ENCODE data around the gene SEMA5A.
"Not testable (repeated sequence)": the region's sequence is repeated elsewhere in the genome, so short reads cannot be mapped to it uniquely, and the experiment has no call there.

Gene SEMA5A

DNA sequence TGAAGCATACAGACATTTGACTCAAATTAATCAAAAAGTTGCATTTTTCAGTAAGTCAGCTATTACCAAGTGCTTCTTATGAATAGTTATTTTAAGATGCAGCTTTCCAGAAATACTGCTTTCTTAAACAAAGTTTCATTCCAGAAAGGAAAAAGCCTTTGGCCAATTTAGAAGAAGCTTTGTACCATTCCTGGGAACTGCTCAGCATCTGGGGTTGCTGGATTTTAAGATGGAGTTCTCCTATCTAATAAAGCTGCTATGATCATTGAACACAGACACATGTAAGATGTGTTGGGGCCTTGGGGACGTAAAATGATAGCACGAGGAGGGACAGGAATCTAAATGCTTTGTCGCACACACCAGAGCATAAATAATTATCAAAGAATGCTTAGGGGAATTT, 130.8 kb downstream of the SEMA5A start:
- no peaks in the 10 kb centered on the region for H3K36me3 ChIP-seq (ENCODE audit: insufficient read depth, insufficient read length, low read length)
- no peak overlapping the region for H3K4me3 ChIP-seq (ENCODE audit: insufficient read length, low read depth)
- no peak overlapping the region for H3K9ac ChIP-seq (ENCODE audit: insufficient read length, low read depth)
- TF ChIP-seq ZNF274 (IDR thresholded peaks at IDR 0.05; ENCODE audit: low read depth, low read length), result no peak
- no peak for TF ChIP-seq YY1 (IDR thresholded peaks at IDR 0.05; ENCODE audit: insufficient read depth, insufficient read length)
- TF ChIP-seq SUZ12 (IDR thresholded peaks at IDR 0.05; ENCODE audit: extremely low read depth, insufficient read depth, insufficient read length), result no peak
- H3K9me3 ChIP-seq (ENCODE audit: insufficient read depth, low read length), result no peaks in the 10 kb centered on the region
- H3K4me1 ChIP-seq (ENCODE audit: insufficient read depth, insufficient read length), result no peaks in the 10 kb centered on the region
- DNase-seq (ENCODE audit: low read depth, low spot score), result no peak
- no peaks in the 10 kb centered on the region for H3K27me3 ChIP-seq (ENCODE audit: insufficient read depth, insufficient read length)

DNA sequence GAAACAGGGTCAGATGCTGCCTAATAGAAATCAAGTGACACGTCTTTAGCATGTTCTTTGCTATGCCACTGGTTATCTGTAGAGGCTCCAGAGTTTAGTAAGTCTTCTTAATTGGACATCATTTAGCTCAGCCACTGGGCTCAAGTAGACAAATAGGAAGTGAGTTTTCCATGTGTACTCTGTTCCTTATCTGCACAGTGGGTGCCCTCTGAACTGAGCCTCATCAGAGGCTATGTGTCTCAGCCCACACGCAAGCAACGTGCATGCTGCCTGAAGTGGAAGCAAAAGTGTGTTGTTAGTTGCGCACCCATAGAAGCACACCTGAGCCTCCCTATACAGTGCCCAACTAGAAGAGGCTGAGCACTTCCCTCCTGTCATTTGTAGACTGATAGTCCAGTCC, 134.7 kb downstream of the SEMA5A start:
- TF ChIP-seq ZNF274 (IDR thresholded peaks at IDR 0.05; ENCODE audit: low read depth, low read length), result no peak
- no peak for TF ChIP-seq SUZ12 (IDR thresholded peaks at IDR 0.05; ENCODE audit: extremely low read depth, insufficient read depth, insufficient read length)
- no peak for TF ChIP-seq YY1 (IDR thresholded peaks at IDR 0.05; ENCODE audit: insufficient read depth, insufficient read length)
- no peak overlapping the region for H3K4me3 ChIP-seq (ENCODE audit: insufficient read length, low read depth)
- no peak for DNase-seq (ENCODE audit: low read depth, low spot score)
- H3K4me1 ChIP-seq (ENCODE audit: insufficient read depth, insufficient read length), result no peaks in the 10 kb centered on the region
- H3K36me3 ChIP-seq (ENCODE audit: insufficient read depth, insufficient read length, low read length), result no peaks in the 10 kb centered on the region
- H3K9me3 ChIP-seq (ENCODE audit: insufficient read depth, low read length), result no peaks in the 10 kb centered on the region
- no peak overlapping the region for H3K9ac ChIP-seq (ENCODE audit: insufficient read length, low read depth)
- no peaks in the 10 kb centered on the region for H3K27me3 ChIP-seq (ENCODE audit: insufficient read depth, insufficient read length)

DNA sequence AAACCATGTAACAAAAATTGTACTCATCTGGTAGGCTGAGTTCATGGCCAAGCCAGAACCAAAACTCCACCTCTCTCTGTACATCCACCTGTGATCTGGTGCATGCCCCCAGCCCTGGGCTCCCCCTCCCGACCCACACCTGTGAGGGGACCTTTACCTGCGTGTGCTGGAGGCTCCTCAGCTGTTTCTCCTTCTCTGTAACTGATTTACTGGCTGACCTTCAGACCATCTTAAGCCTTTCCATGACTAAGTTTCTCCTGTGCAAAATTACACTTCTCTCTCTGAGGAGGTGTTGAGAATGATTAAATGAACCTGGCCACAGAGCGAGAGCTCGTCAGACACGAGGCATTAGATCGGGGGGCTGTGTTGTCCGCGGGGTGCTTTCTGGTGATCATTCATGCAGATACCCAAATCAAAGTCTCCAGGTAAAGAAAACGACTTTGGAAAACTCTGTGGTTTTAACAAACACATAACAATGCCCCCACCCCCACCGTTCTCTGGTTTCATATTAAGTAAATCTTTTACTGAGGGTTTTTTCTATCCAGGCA, 136.4 kb downstream of the SEMA5A start:
- no peak for DNase-seq (ENCODE audit: low read depth, low spot score)
- TF ChIP-seq SUZ12 (IDR thresholded peaks at IDR 0.05; ENCODE audit: extremely low read depth, insufficient read depth, insufficient read length), result no peak
- TF ChIP-seq YY1 (IDR thresholded peaks at IDR 0.05; ENCODE audit: insufficient read depth, insufficient read length), result no peak
- TF ChIP-seq ZNF274 (IDR thresholded peaks at IDR 0.05; ENCODE audit: low read depth, low read length), result no peak
- no peaks in the 10 kb centered on the region for H3K27me3 ChIP-seq (ENCODE audit: insufficient read depth, insufficient read length)
- no peak overlapping the region for H3K4me3 ChIP-seq (ENCODE audit: insufficient read length, low read depth)
- H3K36me3 ChIP-seq (ENCODE audit: insufficient read depth, insufficient read length, low read length), result no peaks in the 10 kb centered on the region
- H3K4me1 ChIP-seq (ENCODE audit: insufficient read depth, insufficient read length), result no peaks in the 10 kb centered on the region
- H3K9ac ChIP-seq (ENCODE audit: insufficient read length, low read depth), result no peak overlapping the region
- H3K9me3 ChIP-seq (ENCODE audit: insufficient read depth, low read length), result no peaks in the 10 kb centered on the region

DNA sequence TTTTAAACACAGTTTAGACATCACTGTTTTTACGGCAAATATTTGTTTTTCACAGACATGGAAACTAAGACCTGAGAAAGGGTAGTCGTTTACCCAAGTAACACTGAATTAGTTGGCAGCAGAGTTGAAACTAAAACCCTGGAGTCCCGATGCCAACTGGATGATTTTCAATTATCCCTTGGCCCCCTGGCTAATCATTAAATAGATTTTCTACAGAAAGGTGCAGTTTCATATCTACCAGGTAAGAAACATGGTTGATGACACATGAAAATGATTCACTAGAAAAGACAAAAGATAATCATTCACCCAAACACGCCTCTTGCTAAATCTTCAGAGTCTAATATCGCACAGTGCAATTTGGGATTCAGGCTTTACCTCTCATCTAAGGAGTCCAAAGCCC, 136.9 kb downstream of the SEMA5A start:
- H3K4me3 ChIP-seq (ENCODE audit: insufficient read length, low read depth), result no peak overlapping the region
- H3K9me3 ChIP-seq (ENCODE audit: insufficient read depth, low read length), result no peaks in the 10 kb centered on the region
- H3K4me1 ChIP-seq (ENCODE audit: insufficient read depth, insufficient read length), result no peaks in the 10 kb centered on the region
- H3K36me3 ChIP-seq (ENCODE audit: insufficient read depth, insufficient read length, low read length), result no peaks in the 10 kb centered on the region
- no peak for DNase-seq (ENCODE audit: low read depth, low spot score)
- H3K27me3 ChIP-seq (ENCODE audit: insufficient read depth, insufficient read length), result no peaks in the 10 kb centered on the region
- no peak overlapping the region for H3K9ac ChIP-seq (ENCODE audit: insufficient read length, low read depth)
- TF ChIP-seq ZNF274 (IDR thresholded peaks at IDR 0.05; ENCODE audit: low read depth, low read length), result no peak
- no peak for TF ChIP-seq SUZ12 (IDR thresholded peaks at IDR 0.05; ENCODE audit: extremely low read depth, insufficient read depth, insufficient read length)
- TF ChIP-seq YY1 (IDR thresholded peaks at IDR 0.05; ENCODE audit: insufficient read depth, insufficient read length), result no peak

DNA sequence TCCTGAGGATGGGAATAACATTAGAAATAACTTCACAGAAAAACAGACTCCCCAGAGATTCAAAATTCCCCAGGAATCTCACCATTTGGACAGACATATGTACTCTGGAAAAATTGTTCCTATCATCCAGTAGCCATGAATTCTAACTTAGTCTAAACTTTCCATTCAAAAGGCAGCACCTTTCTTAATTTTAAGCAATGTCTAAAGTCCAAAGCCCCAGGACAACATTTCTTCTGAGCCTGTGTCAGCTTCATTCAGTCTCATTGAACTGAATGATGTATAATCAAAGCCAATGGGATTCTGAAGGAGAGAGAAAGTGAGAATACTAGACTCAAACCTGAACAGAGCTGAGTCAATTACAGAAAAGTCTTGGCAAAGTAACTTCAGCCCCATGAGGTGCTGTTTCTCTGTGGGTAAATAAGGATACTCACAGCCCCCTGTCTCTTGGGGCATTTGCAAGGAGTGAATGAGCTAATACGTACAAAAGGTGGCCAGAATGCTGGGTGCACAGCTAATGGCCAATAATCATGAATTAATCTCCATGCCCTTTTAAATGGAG, 140.6 kb downstream of the SEMA5A start:
- Histone ChIP-seq H3K27me3 (ENCODE audit: insufficient read depth, insufficient read length) (no peaks in the 10 kb centered on the region), H3K9me3 (ENCODE audit: insufficient read depth, low read length) (no peaks in the 10 kb centered on the region), H3K4me1 (ENCODE audit: insufficient read depth, insufficient read length) (no peaks in the 10 kb centered on the region), H3K9ac (ENCODE audit: insufficient read length, low read depth) (no peak overlapping the region), H3K4me3 (ENCODE audit: insufficient read length, low read depth) (no peak overlapping the region), H3K36me3 (ENCODE audit: insufficient read depth, insufficient read length, low read length) (no peaks in the 10 kb centered on the region)
- TF ChIP-seq ZNF274 (IDR thresholded peaks at IDR 0.05; ENCODE audit: low read depth, low read length) (no peak), YY1 (IDR thresholded peaks at IDR 0.05; ENCODE audit: insufficient read depth, insufficient read length) (no peak), SUZ12 (IDR thresholded peaks at IDR 0.05; ENCODE audit: extremely low read depth, insufficient read depth, insufficient read length) (no peak)
- DNase-seq (ENCODE audit: low read depth, low spot score), result no peak

DNA sequence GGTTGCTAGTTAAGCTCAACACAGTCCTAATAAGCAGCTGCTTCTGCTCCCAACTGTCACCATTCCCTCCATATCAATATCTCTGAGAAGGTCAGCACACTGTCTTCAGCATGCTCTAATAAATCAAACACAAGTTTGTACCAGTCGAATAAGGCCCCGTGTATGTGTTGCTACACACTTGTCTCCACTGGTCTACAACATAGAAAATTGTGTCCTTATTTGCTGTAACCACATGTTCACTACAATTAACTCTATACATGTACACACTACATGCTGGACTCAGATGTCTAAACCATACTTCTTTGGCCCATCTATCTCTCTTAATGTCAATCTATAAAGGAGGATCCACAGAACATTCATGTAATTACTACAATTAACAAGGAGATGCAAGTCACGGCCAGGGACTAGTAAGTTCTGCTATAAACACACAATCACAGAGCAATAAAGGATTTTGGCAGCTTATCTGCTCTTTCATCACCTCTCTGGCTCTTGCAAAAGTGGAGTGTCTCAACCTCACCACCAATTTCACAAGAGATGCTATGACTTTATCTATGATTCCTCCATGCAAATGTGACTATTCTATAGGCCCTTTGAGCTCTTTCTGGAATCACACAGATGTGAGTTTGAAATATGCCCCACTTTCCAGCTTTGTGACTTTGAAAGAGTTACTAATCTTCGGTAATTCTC, 143.9 kb downstream of the SEMA5A start:
- no peak overlapping the region for H3K9ac ChIP-seq (ENCODE audit: insufficient read length, low read depth)
- no peaks in the 10 kb centered on the region for H3K36me3 ChIP-seq (ENCODE audit: insufficient read depth, insufficient read length, low read length)
- TF ChIP-seq SUZ12 (IDR thresholded peaks at IDR 0.05; ENCODE audit: extremely low read depth, insufficient read depth, insufficient read length) (no peak), ZNF274 (IDR thresholded peaks at IDR 0.05; ENCODE audit: low read depth, low read length) (no peak), YY1 (IDR thresholded peaks at IDR 0.05; ENCODE audit: insufficient read depth, insufficient read length) (no peak)
- no peaks in the 10 kb centered on the region for H3K4me1 ChIP-seq (ENCODE audit: insufficient read depth, insufficient read length)
- DNase-seq (ENCODE audit: low read depth, low spot score), result no peak
- H3K4me3 ChIP-seq (ENCODE audit: insufficient read length, low read depth), result no peak overlapping the region
- no peaks in the 10 kb centered on the region for H3K27me3 ChIP-seq (ENCODE audit: insufficient read depth, insufficient read length)
- no peaks in the 10 kb centered on the region for H3K9me3 ChIP-seq (ENCODE audit: insufficient read depth, low read length)

DNA sequence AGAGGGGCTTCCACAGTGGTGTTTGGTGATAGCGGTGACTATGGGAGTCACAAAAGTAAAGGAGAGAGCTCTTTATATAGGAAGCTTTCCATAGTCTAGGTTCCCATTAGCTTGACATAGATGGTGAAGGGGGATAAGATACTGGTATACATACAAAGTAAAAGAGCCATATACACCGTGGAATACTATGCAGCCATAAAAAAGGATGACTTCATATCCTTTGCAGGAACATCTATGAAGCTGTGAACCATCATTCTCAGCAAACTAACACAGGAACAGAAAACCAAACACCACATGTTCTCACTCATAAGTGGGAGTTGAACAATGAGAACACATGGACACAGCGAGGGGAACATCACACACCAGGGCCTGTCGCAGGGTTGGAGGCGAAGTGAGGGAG, 146.1 kb downstream of the SEMA5A start:
- not testable (repeated sequence) for H3K4me3 ChIP-seq (ENCODE audit: insufficient read length, low read depth); H3K27me3 ChIP-seq (ENCODE audit: insufficient read depth, insufficient read length); H3K36me3 ChIP-seq (ENCODE audit: insufficient read depth, insufficient read length, low read length); H3K4me1 ChIP-seq (ENCODE audit: insufficient read depth, insufficient read length); H3K9ac ChIP-seq (ENCODE audit: insufficient read length, low read depth); H3K9me3 ChIP-seq (ENCODE audit: insufficient read depth, low read length); DNase-seq (ENCODE audit: low read depth, low spot score)

All from NT2/D1 (cell line).